Measurements from ENCODE around the gene SLC16A3. TPM values are rescaled to one million over a fixed set of nuclear protein-coding genes. Genes with fewer than 3 reads are reported as not detected.

Gene SLC16A3
- total and polyA plus RNA-seq, 4 donors, result 14.1 to 22.8 (median 19.0) TPM

GRCh38 chr17:82215095-82215971, 13.5 kb upstream of the SLC16A3 start:
- no peak for DNase-seq (ENCODE audit: low read depth in 4 of 6, low spot score in 6 of 6)
- Histone ChIP-seq H3K27ac (ENCODE audit: low read depth, low read length) (no peak overlapping the region), H3K4me1 (ENCODE audit: control insufficient read depth, insufficient read depth, low read length) (peaks cover 29% of the 10 kb centered on the region), H3K4me3 (ENCODE audit: low read depth, low read length) (no peak overlapping the region), H3K36me3 (ENCODE audit: control insufficient read depth, insufficient read depth, low read length) (no peaks in the 10 kb centered on the region), H3K27me3 (ENCODE audit: control insufficient read depth, insufficient read depth, low read length) (no peaks in the 10 kb centered on the region), H3K9me3 (ENCODE audit: control insufficient read depth, insufficient read depth, low read length) (no peaks in the 10 kb centered on the region)
- 80% methylated on average over 23 of the region's 25 CpGs for WGBS (ENCODE audit: insufficient coverage)

DNA sequence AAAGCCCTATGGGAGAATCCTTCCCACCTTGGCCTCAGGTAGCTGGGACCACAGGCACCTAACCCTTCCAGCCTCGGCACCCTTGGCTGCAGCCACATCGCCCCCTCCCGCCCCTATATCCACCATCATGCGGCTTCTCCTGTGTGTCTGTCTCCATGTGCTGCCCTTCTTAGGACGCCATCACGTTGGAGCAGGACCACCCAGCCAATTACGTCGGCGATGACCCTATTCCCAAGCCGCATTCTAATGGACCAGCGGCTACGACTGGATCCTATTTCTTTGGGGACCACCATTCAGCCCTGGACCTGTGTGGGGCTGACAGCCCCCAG, 12.9 kb upstream of the SLC16A3 start:
- Histone ChIP-seq H3K27me3 (ENCODE audit: control insufficient read depth, insufficient read depth, low read length) (no peaks in the 10 kb centered on the region), H3K4me1 (ENCODE audit: control insufficient read depth, insufficient read depth, low read length) (peaks cover 29% of the 10 kb centered on the region), H3K9me3 (ENCODE audit: control insufficient read depth, insufficient read depth, low read length) (no peaks in the 10 kb centered on the region), H3K4me3 (ENCODE audit: low read depth, low read length) (no peak overlapping the region), H3K36me3 (ENCODE audit: control insufficient read depth, insufficient read depth, low read length) (no peaks in the 10 kb centered on the region), H3K27ac (ENCODE audit: low read depth, low read length) (no peak overlapping the region)
- DNase-seq (ENCODE audit: low read depth in 4 of 6, low spot score in 6 of 6), result no peak
- WGBS (ENCODE audit: insufficient coverage), result 80% methylated on average over 12 of the region's 12 CpGs

GRCh38 chr17:82216301-82217119, 12.3 kb upstream of the SLC16A3 start:
- peak overlapping the region; percentile 40 for H3K27ac ChIP-seq (ENCODE audit: low read depth, low read length)
- 73% methylated on average over 12 of the region's 17 CpGs for WGBS (ENCODE audit: insufficient coverage)
- no peak overlapping the region for H3K4me3 ChIP-seq (ENCODE audit: low read depth, low read length)

DNA sequence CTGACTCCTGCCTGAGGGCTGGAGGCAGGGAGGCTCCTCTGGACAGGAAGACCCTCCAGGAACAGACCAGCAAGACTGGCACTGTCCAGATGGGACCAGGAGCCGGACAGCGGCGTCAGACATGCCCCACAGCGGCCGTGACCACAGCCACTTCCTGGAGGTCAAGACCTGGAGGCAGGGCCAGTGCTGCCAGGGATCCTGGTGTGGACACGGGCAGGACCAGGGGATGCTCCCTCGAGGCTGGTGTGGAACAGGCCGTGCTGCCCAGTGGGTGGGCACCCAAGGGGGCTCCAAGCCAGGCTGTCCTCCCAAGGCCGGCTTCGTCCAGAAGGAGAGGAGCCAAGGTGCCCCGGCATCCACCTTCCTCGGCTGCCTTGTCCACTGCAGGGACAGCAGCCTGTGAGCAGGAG, 11.7 kb upstream of the SLC16A3 start:
- no peak for DNase-seq (ENCODE audit: low read depth in 4 of 6, low spot score in 6 of 6)
- WGBS (ENCODE audit: insufficient coverage), result 84% methylated on average over 11 of the region's 12 CpGs
- Histone ChIP-seq H3K4me1 (ENCODE audit: control insufficient read depth, insufficient read depth, low read length) (peaks cover 20% of the 10 kb centered on the region), H3K27me3 (ENCODE audit: control insufficient read depth, insufficient read depth, low read length) (no peaks in the 10 kb centered on the region), H3K9me3 (ENCODE audit: control insufficient read depth, insufficient read depth, low read length) (no peaks in the 10 kb centered on the region), H3K27ac (ENCODE audit: low read depth, low read length) (no peak overlapping the region), H3K36me3 (ENCODE audit: control insufficient read depth, insufficient read depth, low read length) (no peaks in the 10 kb centered on the region), H3K4me3 (ENCODE audit: low read depth, low read length) (no peak overlapping the region)

More at GRCh38 chr17:82216301-82217119, 12.3 kb upstream of the SLC16A3 start:
- Histone ChIP-seq H3K27me3 (ENCODE audit: control insufficient read depth, insufficient read depth, low read length) (no peaks in the 10 kb centered on the region), H3K4me1 (ENCODE audit: control insufficient read depth, insufficient read depth, low read length) (peaks cover 27% of the 10 kb centered on the region), H3K36me3 (ENCODE audit: control insufficient read depth, insufficient read depth, low read length) (no peaks in the 10 kb centered on the region), H3K9me3 (ENCODE audit: control insufficient read depth, insufficient read depth, low read length) (no peaks in the 10 kb centered on the region)
- DNase-seq (ENCODE audit: low read depth in 4 of 6, low spot score in 6 of 6), result no peak

- H3K4me3 ChIP-seq (ENCODE audit: low read depth, low read length), result no peak overlapping the region
- H3K4me1 ChIP-seq (ENCODE audit: control insufficient read depth, insufficient read depth, low read length), result peaks cover 20% of the 10 kb centered on the region
- no peaks in the 10 kb centered on the region for H3K36me3 ChIP-seq (ENCODE audit: control insufficient read depth, insufficient read depth, low read length)
- DNase-seq (ENCODE audit: low read depth in 4 of 6, low spot score in 6 of 6), result no peak
- 74% methylated on average over 20 of the region's 21 CpGs for WGBS (ENCODE audit: insufficient coverage)
- no peaks in the 10 kb centered on the region for H3K9me3 ChIP-seq (ENCODE audit: control insufficient read depth, insufficient read depth, low read length)
- H3K27me3 ChIP-seq (ENCODE audit: control insufficient read depth, insufficient read depth, low read length), result no peaks in the 10 kb centered on the region
- H3K27ac ChIP-seq (ENCODE audit: low read depth, low read length), result no peak overlapping the region
Observed at GRCh38 chr17:82217530-82218204, 11.2 kb upstream of the SLC16A3 start.

- peaks cover 16% of the 10 kb centered on the region for H3K4me1 ChIP-seq (ENCODE audit: control insufficient read depth, insufficient read depth, low read length)
- no peak overlapping the region for H3K27ac ChIP-seq (ENCODE audit: low read depth, low read length)
Observed at GRCh38 chr17:82218349-82219075, 10.3 kb upstream of the SLC16A3 start.

DNA sequence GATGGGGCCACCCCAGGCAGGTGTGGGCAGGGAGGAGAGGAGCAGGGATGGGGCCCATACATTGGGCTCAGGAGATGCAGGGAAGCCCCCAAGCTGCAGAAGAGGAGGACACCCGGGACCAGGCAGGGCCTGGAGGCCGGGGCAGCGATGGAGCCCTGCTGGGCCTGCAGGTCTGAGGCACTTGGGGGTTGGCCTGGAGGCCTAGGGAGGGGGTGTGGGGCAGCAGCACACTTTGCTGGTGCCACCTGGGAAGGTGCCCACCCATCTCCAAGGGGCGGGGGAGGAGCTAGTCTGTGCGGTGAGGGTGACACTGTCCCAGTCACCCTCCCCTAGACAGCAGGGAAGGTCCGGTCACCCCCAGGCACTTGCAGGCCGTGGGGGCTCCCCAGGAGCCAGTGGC, 9.8 kb upstream of the SLC16A3 start:
- H3K9me3 ChIP-seq (ENCODE audit: control insufficient read depth, insufficient read depth, low read length), result no peaks in the 10 kb centered on the region

More at GRCh38 chr17:82218349-82219075, 10.3 kb upstream of the SLC16A3 start:
- H3K4me3 ChIP-seq (ENCODE audit: low read depth, low read length), result no peak overlapping the region
- no peaks in the 10 kb centered on the region for H3K27me3 ChIP-seq (ENCODE audit: control insufficient read depth, insufficient read depth, low read length)
- no peaks in the 10 kb centered on the region for H3K9me3 ChIP-seq (ENCODE audit: control insufficient read depth, insufficient read depth, low read length)
- H3K36me3 ChIP-seq (ENCODE audit: control insufficient read depth, insufficient read depth, low read length), result no peaks in the 10 kb centered on the region
- 90% methylated on average over 31 of the region's 32 CpGs for WGBS (ENCODE audit: insufficient coverage)
- no peak for DNase-seq (ENCODE audit: low read depth in 4 of 6, low spot score in 6 of 6)

DNA sequence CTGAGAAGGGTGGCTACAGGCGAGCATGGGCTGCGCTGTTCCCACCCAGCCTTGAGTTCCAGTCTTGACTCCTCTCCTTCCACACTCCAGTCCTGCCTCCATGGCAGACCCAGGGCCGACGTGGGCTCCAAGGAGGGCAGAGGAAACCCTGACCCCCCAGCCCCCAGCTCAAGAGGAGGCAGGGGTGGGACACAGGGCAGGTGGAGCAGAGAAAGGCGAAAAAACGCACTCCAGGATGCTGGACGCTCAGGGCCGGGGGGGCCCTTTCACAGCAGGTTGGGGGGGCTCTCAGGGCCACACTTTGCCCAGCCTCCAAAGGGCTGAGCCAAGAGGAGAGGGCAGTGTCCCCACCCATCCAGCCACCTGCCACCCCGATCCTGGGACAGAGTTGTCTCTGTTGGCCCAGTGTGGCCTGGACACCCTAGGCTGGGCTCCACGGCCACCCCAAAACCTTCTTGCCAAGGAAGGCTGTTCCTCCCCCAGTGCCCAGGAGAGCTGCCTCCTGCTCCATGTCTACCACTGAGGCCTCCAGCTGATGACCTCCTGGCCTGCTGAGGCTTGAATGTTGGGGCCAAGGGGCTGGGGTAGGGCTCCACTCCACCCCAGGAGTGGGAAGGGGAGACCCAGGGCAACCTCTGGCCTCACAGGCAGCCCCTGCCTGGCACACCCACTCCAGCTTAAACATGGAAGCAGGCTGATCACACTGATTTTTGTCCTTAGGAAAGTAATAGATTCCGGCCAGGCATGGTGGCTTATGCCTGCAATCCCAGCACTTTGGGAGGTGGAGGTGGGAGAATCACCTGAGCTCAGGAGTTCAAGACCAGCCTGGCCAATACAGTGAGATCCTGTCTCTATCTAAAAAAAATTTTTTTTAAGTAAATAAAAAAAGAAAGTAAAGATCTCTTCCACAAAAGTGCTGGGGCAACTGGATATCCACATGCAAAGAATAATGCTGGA, 8.8 kb upstream of the SLC16A3 start:
- no peak for DNase-seq (ENCODE audit: low read depth in 4 of 6, low spot score in 6 of 6)
- H3K4me1 ChIP-seq (ENCODE audit: control insufficient read depth, insufficient read depth, low read length), result peaks cover 10% of the 10 kb centered on the region
- no peaks in the 10 kb centered on the region for H3K36me3 ChIP-seq (ENCODE audit: control insufficient read depth, insufficient read depth, low read length)
- no peak overlapping the region for H3K4me3 ChIP-seq (ENCODE audit: low read depth, low read length)
- 91% methylated on average over 11 of the region's 11 CpGs for WGBS (ENCODE audit: insufficient coverage)
- no peaks in the 10 kb centered on the region for H3K9me3 ChIP-seq (ENCODE audit: control insufficient read depth, insufficient read depth, low read length)
- no peak overlapping the region for H3K27ac ChIP-seq (ENCODE audit: low read depth, low read length)
- H3K27me3 ChIP-seq (ENCODE audit: control insufficient read depth, insufficient read depth, low read length), result no peaks in the 10 kb centered on the region

More for the DNA sequence above, 9.8 kb upstream of the SLC16A3 start:
- Histone ChIP-seq H3K4me1 (ENCODE audit: control insufficient read depth, insufficient read depth, low read length) (peaks cover 11% of the 10 kb centered on the region), H3K27ac (ENCODE audit: low read depth, low read length) (no peak overlapping the region), H3K36me3 (ENCODE audit: control insufficient read depth, insufficient read depth, low read length) (no peaks in the 10 kb centered on the region), H3K4me3 (ENCODE audit: low read depth, low read length) (no peak overlapping the region), H3K27me3 (ENCODE audit: control insufficient read depth, insufficient read depth, low read length) (no peaks in the 10 kb centered on the region)
- no peak for DNase-seq (ENCODE audit: low read depth in 4 of 6, low spot score in 6 of 6)
- whole genome bisulfite sequencing (ENCODE audit: insufficient coverage), result 81% methylated on average over 5 of the region's 7 CpGs
